ENCODE data around the gene RNASE8. TPM values are rescaled to one million over a fixed set of nuclear protein-coding genes. Genes with fewer than 3 reads are reported as not detected.

Gene RNASE8
- total and polyA plus RNA-seq, 10 of the 15 experiments (the other 5 are each of a cell fraction or from before 2014, with no cell fraction given) = not detected

- TF ChIP-seq ZBTB4 (CRISPR knock-in tag; IDR thresholded peaks at IDR 0.05) (no peak), TAF1 (IDR thresholded peaks at IDR 0.05; ENCODE audit: borderline replicate concordance, low read depth, low read length) (no peak), ATF3 (IDR thresholded peaks at IDR 0.05; ENCODE audit: borderline replicate concordance, extremely low read depth, low read depth, low read length) (0 out of 2 replicates have a peak, but pooled peaks have one; percentile 64), IKZF1 (conservative IDR thresholded peaks at IDR 0.05) (peak; percentile 92; the same call in 1 of the 2 replicates), CREM (IDR thresholded peaks at IDR 0.05; ENCODE audit: low read depth) (peak; percentile 94; the same call in 1 of the 2 replicates), EED (IDR thresholded peaks at IDR 0.05; ENCODE audit: low read depth) (peak; percentile 74), SPI1 (IDR thresholded peaks at IDR 0.05; ENCODE audit: borderline replicate concordance, insufficient read depth, low read depth, low read length) (peak; percentile 93)
Measured at GRCh38 chr14:21103411-21103709, 45.7 kb downstream of the RNASE8 start (continued).

Data from GM12878 (cell line).